Ectodermal cell (in vitro differentiated cells): Measurements from ENCODE around the gene TACC2.
A peak's percentile ranks its signal among the peaks of the same experiment; 100 is the strongest.
"Not testable (repeated sequence)": the region's sequence is repeated elsewhere in the genome, so short reads cannot be mapped to it uniquely, and the experiment has no call there.

Experiments
- H3K27ac ChIP-seq: 2 replicates; pipeline ENCODE4 v1.7.0; 2013; ENCODE audit warnings: mild to moderate bottlenecking, low read depth, low read length; ENCODE audit not compliant: insufficient read depth, poor library complexity, severe bottlenecking
- H3K27me3 ChIP-seq: 2 replicates; pipeline ENCODE4 v1.7.0; 2013; ENCODE audit warnings: mild to moderate bottlenecking, low read length; ENCODE audit not compliant: insufficient read depth, control insufficient read depth, poor library complexity, severe bottlenecking
- H3K36me3 ChIP-seq: one replicate; pipeline ENCODE4 v1.7.0; 2013; ENCODE audit warnings: low read length; ENCODE audit not compliant: control insufficient read depth, insufficient read depth
- H3K4me1 ChIP-seq: one replicate; pipeline ENCODE4 v1.7.0; 2013; ENCODE audit warnings: low read length; ENCODE audit not compliant: control insufficient read depth, insufficient read depth
- H3K4me3 ChIP-seq: 2 replicates; pipeline ENCODE4 v1.7.0; 2013; ENCODE audit warnings: low read depth, low read length, control low read depth; ENCODE audit not compliant: insufficient read depth
- H3K9me3 ChIP-seq: 2 replicates; pipeline ENCODE4 v1.7.0; 2013; ENCODE audit warnings: mild to moderate bottlenecking, low read length, moderate library complexity; ENCODE audit not compliant: control insufficient read depth
- WGBS, 2 experiments: methylation state at CpG; one replicate each; pipeline ENCODE4 v1.1.7; 2013; ENCODE audit warnings: missing lambda C conversion rate in 2 of 2; 5-methylcytosine and 5-hydroxymethylcytosine counted together

Gene TACC2

DNA sequence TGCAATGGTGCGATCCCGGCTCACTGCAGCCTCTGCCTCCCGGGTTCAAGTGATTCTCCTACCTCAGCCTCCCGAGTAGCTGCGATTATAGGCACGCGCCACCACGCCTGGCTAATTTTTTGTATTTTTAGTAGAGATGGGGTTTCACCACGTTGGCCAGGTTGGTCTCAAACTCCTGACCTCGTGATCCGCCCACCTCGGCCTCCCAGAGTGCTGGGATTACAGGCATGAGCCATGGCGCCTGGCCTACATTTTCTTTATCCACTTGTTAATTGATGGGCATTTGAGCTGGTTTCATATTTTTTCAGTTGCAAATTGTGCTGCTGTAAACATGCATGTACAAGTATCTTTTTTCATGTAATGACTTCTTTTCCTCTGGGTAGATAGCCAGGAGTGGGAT, 119.8 kb downstream of the TACC2 start:
- not testable (repeated sequence) for H3K36me3 ChIP-seq, H3K4me3 ChIP-seq, H3K27me3 ChIP-seq, H3K9me3 ChIP-seq, H3K27ac ChIP-seq, H3K4me1 ChIP-seq
- 85 to 86% methylated on average over 13 of the region's 13 CpGs for WGBS, 2 experiments

GRCh38 chr10:122112021-122112616, 123.2 kb downstream of the TACC2 start:
- Histone ChIP-seq H3K4me3 (peak overlapping the region; percentile 53), H3K4me1 (peaks cover 7% of the 10 kb centered on the region), H3K27me3 (peaks cover 13% of the 10 kb centered on the region), H3K27ac (no peak overlapping the region), H3K9me3 (no peaks in the 10 kb centered on the region), H3K36me3 (no peaks in the 10 kb centered on the region)
- 63 to 64% methylated on average over 12 of the region's 12 CpGs for WGBS, 2 experiments

DNA sequence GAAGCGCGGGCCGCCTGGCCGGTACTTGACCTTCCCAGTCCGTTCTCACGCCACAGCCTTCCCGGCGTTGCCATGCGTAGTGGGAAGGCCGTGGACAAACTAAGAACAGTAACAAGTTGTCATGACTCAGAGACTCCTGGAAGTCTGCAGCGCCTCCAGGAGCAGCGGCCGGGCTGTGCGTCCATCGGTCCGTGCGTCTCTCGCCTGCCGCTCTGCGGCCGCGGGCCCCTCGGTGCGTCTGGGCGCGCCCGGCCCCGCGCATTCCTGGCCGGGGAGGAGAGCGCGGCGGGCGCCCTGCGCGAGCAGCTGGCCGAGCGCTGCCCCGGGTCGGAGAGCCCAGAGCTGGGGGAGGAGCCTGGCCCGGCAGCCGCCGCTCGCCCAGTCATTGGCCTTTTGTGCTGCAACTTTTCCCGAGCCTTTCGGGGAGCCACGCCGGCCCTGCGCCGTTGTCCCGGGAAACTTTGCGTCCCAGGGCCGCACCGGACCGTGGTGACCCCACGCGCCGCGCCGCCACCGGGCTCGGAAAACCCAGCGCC, 123.7 kb downstream of the TACC2 start:
- WGBS, 2 experiments, result 0 to 1% methylated on average over 61 of the region's 63 CpGs

GRCh38 chr10:122113161-122113944, 124.4 kb downstream of the TACC2 start:
- no peaks in the 10 kb centered on the region for H3K36me3 ChIP-seq
- H3K4me1 ChIP-seq, result peaks cover 7% of the 10 kb centered on the region
- H3K27me3 ChIP-seq, result peaks cover 13% of the 10 kb centered on the region
- H3K9me3 ChIP-seq, result no peaks in the 10 kb centered on the region
- H3K27ac ChIP-seq, result no peak overlapping the region
- H3K4me3 ChIP-seq, result peak overlapping the region; percentile 53
- WGBS, 2 experiments, result 1% methylated on average over 77 of the region's 77 CpGs

More for the DNA sequence above, 123.7 kb downstream of the TACC2 start:
- Histone ChIP-seq H3K4me3 (peak overlapping the region; percentile 53), H3K27me3 (peaks cover 13% of the 10 kb centered on the region), H3K27ac (no peak overlapping the region), H3K36me3 (no peaks in the 10 kb centered on the region), H3K9me3 (no peaks in the 10 kb centered on the region), H3K4me1 (peaks cover 7% of the 10 kb centered on the region)

DNA sequence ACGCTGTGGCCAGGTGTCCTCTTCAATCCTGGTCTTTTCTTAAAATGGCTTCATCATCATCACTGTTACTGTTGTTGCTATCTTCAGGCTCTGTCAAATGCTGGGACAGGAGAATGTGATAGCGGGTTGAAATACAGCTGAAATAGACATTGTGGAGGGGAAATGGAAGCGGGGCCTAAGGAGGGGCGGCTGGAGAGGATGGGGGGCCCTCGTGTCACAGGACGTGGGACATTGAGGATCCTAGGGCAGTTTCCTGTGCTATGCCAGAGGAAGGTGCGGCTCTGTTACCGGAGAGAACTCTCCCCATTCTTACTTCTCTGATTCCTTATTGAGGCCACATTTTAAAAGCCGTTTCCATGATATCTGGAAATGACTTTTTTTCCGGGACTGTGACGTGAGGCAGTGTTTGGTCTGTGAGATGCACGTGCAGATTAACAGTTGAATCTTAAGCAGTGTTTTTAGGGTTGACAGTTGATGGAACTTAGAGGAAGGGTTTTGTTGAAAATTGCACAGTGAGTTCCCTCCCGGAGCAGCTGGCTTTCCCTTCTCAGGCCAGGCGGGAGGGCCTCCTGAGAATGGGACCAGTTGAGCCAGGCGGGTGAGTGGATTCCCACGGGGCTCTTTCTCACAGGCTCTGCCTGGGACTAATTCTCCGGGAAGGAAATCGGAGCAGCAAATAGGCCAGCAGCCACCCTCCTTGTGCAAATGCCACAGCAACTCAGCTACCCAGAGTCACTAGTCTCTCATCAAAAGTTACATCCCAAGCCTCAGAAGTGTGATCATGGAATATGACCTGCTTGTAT, 125.2 kb downstream of the TACC2 start:
- Histone ChIP-seq H3K9me3 (no peaks in the 10 kb centered on the region), H3K27me3 (peaks cover 13% of the 10 kb centered on the region), H3K27ac (no peak overlapping the region), H3K4me1 (peaks cover 7% of the 10 kb centered on the region), H3K36me3 (no peaks in the 10 kb centered on the region), H3K4me3 (peak overlapping the region; percentile 53)
- WGBS, 2 experiments, result 58 to 67% methylated on average over 18 of the region's 18 CpGs

GRCh38 chr10:122115874-122116273, 126.9 kb downstream of the TACC2 start:
- H3K9me3 ChIP-seq, result no peaks in the 10 kb centered on the region
- peaks cover 13% of the 10 kb centered on the region for H3K27me3 ChIP-seq
- no peaks in the 10 kb centered on the region for H3K36me3 ChIP-seq
- H3K4me3 ChIP-seq, result no peak overlapping the region
- WGBS, 2 experiments, result 90 to 92% methylated on average over 4 of the region's 4 CpGs
- no peak overlapping the region for H3K27ac ChIP-seq
- peaks cover 9% of the 10 kb centered on the region for H3K4me1 ChIP-seq

- no peak overlapping the region for H3K27ac ChIP-seq
- H3K36me3 ChIP-seq, result no peaks in the 10 kb centered on the region
- WGBS, 2 experiments, result 79 to 82% methylated on average over 5 of the region's 5 CpGs
- H3K4me1 ChIP-seq, result peaks cover 9% of the 10 kb centered on the region
- no peaks in the 10 kb centered on the region for H3K9me3 ChIP-seq
- no peak overlapping the region for H3K4me3 ChIP-seq
- peaks cover 13% of the 10 kb centered on the region for H3K27me3 ChIP-seq
Measured at GRCh38 chr10:122116331-122116730, 127.4 kb downstream of the TACC2 start.

DNA sequence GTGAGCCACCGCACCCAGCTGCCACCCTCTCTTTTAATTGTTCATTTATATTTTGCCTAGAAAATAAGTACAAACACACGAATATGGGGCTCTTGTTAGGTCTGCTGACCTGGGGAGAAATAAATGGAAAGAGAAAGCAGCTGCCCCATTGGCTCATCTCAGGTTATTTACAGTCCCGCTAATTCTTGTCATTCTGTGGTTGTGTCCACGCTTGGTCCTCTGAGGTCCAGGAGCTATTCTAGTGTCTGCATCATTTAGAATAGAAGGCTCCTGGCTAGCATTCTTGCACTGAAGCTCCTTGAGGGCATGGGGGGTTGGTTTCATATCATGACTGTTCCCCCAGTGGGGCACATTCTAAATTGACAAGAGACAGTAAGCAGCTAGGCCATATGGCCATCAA, 128.5 kb downstream of the TACC2 start:
- Histone ChIP-seq H3K27ac (no peak overlapping the region), H3K36me3 (no peaks in the 10 kb centered on the region), H3K4me3 (no peak overlapping the region), H3K4me1 (peaks cover 9% of the 10 kb centered on the region), H3K9me3 (no peaks in the 10 kb centered on the region), H3K27me3 (peaks cover 13% of the 10 kb centered on the region)
- WGBS, 2 experiments, result 90 to 99% methylated on average over 4 of the region's 4 CpGs

- Histone ChIP-seq H3K36me3 (no peaks in the 10 kb centered on the region), H3K9me3 (no peaks in the 10 kb centered on the region), H3K27ac (no peak overlapping the region), H3K4me3 (no peak overlapping the region), H3K27me3 (no peaks in the 10 kb centered on the region), H3K4me1 (peaks cover 12% of the 10 kb centered on the region)
- 77 to 78% methylated on average over 22 of the region's 22 CpGs for WGBS, 2 experiments
Measured at GRCh38 chr10:122120008-122120744, 131.2 kb downstream of the TACC2 start.
